Activated CD4-positive, CD25-positive, alpha-beta regulatory T cell treated with anti-CD3 and anti-CD28 coated beads, Interleukin-2, amount 50 U/mL, for 24 hours (primary cell): ENCODE data around the gene ATXN7L3B.
"Not testable (repeated sequence)": the region's sequence is repeated elsewhere in the genome, so short reads cannot be mapped to it uniquely, and the experiment has no call there.

Source experiments
- ATAC-seq, 2 donors: fragments of 150-1000 bp; cut with Tn5 transposase; one replicate each; pipeline ENCODE4 v1.10.0; 2021; ENCODE audit warnings: mild to moderate bottlenecking in 1 of 2, moderate library complexity in 1 of 2

Gene ATXN7L3B, protein sequence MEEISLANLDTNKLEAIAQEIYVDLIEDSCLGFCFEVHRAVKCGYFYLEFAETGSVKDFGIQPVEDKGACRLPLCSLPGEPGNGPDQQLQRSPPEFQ

DNA sequence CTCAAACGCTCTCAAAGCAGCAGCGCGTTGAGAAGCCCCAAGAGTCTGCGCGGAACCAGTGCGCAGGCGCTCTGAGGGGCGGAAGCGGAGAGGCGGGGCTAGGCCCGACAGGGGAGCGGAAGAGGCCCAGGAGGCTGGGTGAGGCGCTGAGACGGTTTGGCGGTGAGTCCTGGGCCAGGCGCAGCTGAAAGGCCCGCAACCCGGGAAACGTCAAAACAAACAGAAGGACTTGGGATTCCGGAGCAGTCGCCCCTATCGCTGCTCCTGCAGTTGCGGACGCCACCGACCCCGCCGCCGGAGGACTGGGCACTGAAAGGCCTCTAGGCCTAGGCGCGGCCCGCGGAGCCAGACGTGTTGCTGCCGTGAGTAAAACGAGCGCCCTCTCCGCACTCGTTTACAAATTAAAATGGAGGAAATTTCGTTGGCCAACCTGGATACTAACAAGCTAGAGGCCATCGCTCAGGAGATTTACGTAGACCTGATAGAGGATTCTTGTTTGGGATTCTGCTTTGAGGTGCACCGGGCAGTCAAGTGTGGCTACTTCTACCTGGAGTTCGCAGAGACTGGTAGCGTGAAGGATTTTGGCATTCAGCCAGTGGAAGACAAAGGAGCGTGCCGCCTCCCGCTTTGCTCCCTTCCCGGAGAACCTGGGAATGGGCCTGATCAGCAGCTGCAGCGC, at the start of gene ATXN7L3B:
TSS of gene ATXN7L3B (plus strand) at position 129 of the 679 bp plus-strand sequence. CDS start at position 407, 278 bp downstream.
- ATAC-seq, result peak; percentile 97 to 98

DNA sequence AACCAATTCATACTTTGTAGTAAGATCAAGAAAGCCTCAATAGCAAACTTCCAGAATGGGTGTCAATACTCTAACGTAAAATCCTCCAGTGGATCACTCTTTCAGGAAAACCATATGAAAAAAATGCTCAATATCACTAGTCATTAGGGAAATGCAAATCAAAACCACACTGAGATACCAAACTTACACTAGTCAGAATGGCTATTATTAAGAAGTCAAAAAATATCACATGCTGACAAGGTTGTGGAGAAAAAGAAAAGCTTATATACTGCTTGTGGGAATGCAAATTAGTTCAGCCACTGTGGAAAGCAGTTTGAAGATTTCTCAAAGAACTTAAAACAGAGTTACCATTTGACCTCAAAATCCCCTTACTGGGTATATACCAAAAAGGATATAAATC, 49.5 kb upstream of the ATXN7L3B start:
- no peak for ATAC-seq

DNA sequence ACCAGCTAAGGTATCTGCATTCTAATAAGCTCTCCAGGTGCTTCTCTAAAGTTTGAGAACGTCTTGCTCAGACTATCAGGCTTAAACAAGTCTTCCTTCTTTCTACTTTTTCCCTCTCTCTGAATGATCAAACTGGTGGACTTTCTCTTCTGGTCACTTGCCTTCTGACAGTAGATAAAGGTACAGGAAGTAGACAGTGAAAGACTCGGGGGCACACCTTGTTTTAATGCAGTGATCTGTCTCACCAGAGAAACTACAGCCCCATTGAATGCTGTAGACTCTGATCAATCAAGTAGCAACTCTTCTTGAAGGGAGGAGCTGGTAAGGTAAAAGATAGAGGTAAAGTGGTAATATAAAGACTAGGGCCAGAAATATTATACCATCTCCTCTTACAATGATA, 48.1 kb upstream of the ATXN7L3B start:
- no peak for ATAC-seq

DNA sequence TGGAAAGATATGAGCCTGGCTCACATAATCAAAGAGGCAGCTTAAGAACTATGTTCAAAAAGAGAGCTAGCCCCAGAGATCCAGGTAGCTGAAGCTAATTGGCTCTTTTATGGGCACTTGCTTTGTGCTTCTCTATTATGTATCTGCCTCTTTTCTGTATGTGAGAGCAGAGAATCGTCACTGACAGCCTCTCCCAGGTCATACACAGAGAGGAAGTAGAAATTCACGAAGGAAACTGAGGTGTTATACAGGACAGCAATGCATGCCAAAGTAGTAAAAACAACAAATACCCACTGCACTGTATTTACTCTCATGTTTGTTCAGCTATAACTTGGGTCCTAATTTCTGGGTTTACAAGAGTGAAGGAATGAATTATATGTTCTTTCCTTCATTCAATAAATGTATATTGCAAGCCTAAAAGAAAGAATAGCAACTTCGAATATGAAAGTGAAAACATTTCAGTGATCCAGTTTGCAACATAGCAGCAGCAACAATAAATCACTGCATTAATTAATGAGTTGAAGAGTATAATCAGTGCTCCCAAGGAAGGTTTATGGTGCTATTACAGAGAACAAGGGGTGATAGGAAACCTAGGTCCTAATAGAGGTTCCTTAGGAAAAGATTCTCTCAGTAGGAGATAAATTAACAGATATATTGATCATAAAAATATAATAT, 47.1 kb upstream of the ATXN7L3B start:
- ATAC-seq, result peak; percentile 28 to 30

DNA sequence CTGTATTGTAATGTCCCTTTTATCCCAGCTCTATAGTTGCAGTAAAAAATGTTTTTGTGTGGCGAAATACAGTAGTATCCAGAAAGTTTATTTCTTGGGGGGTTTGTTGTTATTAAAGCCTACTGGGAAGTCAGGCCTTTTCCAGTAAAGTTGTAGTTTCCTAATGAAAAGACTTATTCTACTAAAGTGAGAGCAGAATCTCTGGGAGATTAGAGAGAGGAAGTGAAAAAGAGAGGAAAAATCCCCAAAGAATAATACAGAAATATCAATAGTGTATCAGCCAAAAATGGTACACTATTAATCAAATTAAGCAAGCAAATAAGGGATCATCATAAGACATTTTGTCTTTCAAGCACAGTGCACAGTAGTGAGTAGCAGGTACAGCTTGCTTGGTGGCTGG, 46.3 kb upstream of the ATXN7L3B start:
- no peak for ATAC-seq

DNA sequence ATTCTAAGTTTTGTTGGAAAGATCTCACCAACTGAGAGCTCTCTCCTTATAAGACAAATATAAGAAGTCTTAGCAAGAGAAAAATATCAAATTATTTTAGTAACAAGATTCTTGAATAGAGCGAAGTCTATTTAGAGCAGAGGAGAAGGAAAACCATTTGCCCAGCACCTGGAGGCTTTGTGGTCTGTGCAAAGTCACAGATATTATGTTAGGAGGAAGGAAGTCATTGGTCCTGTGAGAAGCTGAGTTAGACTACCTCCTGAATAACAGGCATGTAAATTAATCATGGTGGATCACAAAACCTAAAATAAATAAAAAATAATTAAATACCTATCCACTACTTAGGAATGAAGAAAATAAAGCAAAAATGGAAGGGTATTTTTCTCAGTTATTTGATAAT, 38.4 kb upstream of the ATXN7L3B start:
- no peak for ATAC-seq

DNA sequence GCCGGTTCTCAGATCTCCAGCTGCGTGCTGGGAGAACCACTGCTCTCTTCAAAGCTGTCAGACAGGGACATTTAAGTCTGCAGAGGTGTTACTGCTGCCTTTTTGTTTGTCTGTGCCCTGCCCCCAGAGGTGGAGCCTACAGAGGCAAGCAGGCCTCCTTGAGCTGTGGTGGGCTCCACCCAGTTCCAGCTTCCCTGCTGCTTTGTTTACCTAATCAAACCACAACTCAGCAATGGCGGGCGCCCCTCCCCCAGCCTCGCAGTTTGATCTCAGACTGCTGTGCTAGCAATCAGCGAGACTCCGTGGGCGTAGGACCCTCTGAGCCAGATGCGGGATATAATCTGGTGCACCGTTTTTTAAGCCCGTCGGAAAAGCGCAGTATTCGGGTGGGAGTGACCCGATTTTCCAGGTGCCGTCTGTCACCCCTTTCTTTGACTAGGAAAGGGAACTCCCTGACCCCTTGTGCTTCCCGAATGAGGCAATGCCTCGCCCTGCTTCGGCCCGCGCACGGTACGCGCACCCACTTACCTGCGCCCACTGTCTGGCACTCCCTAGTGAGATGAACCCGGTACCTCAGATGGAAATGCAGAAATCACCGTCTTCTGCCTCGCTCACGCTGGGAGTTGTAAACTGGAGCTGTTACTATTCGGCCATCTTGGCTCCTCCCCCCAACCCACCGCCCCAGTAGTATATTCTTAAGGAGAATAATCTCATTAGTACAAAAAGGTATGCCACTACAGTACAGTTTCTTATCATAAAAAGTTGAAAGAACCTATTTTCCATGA, 28.6 kb upstream of the ATXN7L3B start:
- ATAC-seq, result not testable (repeated sequence)

DNA sequence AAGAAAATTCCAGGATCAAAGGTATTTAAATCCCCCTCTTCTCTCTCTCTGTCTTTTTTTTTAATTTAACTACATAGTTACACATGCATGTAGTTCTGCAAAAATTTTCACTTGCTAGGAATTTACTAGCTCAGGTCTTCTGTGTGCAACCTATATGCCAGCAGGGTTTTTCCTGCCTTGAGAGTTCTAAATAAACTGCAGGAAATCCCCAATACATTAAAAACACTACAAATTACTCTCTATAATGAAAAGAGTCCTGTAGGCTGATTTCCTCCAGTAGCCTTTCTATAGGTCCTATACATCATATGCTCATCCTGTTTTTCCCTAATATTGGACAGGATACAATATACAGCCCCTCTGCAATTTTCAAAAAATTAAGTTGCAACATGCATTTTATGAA, 27.7 kb upstream of the ATXN7L3B start:
- no peak for ATAC-seq

DNA sequence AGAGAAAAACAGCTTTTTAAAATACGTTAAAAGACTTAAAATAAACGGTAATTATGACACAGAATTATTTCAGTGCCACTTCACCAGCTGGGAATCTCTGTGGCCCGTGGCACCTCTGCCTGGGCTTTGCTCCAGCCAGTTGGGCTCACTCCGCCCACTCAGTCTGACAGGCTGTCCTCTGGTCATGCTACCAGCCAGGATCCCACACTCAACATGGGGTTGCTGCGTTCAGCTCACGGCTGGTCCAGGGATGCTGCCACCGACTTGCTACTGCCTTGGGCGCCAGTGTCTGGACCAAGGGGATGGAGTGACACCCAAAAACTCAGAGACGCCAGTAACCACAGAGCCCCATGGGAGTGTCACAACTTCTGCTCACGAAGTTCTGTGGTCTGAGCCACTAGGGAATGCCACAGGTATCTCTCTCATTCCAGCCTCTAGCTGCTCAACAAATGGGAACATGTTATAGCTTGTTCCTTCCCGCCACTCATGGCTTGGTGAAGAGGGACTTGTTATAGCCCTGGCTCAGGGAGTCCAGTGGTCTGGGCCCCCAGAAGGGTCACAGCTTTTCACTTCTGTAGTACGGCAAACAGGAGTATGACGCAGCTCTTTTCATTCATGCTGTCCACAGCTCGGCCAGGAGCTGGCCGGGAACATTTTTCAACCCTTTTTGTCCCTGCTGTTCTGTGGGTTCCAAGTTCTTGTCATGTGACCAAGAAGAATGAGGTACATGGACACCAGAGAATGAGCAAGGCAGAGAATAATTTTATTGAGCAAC, 23.4 kb upstream of the ATXN7L3B start:
- ATAC-seq, result no peak

DNA sequence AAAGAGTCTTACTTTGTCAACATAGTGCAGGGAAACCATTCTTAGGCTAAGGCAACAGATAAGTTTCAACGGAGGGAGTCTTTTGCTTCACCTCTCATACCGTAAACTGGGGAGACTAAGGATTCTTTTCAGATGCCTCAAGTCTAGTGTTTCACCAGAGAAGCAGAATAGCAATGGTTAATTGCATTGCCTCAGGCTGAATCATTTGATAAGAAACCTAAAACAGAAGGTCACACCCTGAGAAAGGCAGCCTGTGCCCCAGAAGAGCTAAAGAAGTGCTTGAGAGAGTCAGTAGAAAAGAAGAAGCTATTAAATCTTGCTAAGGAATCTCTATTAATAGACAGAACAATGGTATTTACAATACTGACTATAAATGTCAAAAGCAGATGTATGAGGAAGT, 21.8 kb upstream of the ATXN7L3B start:
- no peak for ATAC-seq

DNA sequence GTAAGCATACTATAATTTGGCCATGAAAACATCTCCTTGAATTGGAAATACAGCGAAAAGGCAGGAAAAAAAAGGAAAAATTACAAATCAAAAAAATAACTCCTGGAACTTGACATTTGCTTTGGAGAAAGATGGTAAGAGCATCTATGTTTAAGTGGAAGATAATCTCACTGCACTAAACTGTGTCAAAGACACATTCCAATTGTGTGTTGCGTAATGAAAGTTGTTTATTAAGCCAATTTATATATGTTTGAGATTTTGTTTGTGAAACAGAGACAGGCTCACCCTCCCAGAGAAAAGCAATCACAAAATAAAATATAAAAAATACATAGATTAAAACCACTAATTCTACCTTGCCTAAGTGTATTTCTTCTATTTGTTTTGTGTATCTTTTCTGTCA, 11.1 kb upstream of the ATXN7L3B start:
- no peak for ATAC-seq

DNA sequence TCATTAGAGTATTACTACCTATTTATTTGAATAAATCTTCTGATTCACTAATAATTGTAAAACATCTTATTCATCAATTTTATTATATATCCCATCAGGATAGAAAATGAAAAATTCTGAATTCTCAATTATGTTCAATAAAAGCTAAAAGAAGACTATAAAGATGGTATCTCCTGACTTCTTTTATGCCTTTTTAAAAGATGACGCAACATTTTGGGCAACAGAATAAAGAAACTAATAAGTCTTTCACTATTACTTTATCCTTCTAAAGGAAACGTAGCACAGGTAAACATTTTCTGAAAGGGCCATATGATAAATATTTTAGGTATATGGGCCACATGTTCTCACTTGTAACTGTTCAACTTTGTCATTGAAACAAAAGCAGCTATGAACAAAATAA, 10.1 kb upstream of the ATXN7L3B start:
- no peak for ATAC-seq

DNA sequence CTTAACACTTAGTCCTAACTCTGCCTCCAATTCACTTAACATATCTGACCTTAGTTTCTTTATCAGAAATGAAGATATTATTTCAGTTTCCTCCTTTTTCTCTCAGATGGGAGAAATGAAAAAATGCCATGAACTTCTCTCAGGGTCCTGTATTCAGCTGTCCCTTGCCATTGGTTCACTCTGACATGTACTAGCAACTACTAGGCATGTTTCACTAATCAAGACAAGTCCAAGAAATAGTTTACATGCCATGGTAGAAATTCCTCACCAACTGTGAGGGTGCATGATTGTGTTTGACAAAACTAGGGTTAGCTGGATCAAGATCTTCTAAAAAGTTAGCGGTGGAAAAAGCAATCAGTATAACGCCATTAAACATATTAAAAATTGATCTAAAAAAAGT, 7.0 kb upstream of the ATXN7L3B start:
- ATAC-seq, result no peak

DNA sequence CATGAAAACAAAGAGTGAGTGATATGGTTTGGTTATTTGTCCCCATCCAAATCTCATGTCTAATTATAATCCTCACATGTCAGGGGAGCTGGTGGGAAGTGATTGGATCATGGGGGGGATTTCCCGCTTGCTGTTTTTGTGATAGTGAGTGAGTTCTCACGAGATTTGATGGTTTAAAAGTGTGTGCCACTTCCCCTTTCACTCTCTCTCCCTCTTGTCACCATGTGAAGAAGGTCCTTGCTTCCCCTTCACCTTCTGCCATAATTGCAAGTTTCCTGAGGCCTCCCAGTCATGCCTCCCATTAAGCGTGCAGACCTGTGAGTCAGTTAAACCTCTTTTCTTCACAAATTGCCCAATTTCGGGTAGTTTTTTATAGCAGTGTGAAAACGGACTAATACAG, 2.1 kb upstream of the ATXN7L3B start:
- no peak for ATAC-seq

DNA sequence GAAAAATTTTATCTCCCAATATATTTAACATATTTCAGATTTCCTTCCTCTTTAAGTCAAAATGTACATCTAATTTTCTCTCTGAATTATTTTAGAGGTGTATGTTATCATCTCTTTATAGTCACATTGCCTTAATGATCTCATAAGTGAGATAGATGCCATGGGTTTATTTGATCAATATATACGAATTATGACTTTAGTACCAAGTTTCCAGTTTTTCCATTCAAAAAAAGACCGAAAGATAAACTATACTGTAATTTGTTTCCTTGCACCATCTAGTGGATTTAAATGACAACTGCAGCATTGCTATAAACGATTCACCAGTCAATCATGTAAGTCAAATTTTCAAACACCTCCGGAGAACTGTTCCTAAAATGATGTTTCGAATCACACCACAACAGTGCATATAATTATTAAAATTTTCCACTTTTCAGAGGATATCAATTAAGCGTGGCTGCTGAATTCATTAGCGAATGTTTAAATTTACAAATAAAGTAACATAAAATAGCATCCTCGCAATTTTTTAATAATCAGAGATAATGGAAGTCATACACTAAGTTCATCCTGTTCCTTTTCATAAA, 419 bp upstream of the ATXN7L3B start:
- ATAC-seq, result peak; percentile 46 to 47

DNA sequence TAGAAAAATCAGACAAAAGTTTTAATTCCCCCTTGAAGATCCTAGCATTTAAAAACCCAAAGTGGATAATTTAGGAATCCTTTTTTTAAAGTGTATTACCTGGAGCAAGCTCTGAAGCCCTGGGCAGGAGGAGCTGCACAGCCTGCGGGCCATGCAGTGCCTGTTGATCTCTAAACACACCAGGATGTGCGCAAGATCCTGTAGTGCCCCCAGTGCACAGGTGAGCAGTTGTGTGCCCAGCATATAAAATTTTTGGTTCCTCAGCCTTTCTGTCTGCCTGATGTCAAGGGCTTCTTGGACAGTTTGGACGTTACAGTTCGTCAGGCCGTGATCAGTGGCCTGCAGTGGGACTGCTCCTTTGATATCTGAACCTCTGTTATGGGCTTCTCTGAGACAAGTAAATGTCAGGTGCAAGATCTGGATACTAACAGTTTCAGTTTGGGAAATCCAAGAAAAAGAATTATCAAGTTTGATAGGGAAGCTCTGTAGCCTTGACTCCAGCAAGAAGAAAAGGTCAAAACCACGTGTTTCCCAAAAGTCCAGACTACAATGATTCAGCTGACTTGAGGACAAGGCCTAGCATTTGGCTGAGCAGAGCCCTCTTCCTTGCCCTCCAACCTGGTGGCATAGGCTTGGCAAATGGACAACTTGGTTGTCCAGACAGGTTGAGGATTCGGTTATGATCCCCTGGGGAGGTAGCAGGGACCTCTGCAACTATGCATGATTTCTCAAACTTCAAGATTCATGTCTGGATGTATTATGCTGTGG, 1.0 kb downstream of the ATXN7L3B start:
- ATAC-seq, result no peak

DNA sequence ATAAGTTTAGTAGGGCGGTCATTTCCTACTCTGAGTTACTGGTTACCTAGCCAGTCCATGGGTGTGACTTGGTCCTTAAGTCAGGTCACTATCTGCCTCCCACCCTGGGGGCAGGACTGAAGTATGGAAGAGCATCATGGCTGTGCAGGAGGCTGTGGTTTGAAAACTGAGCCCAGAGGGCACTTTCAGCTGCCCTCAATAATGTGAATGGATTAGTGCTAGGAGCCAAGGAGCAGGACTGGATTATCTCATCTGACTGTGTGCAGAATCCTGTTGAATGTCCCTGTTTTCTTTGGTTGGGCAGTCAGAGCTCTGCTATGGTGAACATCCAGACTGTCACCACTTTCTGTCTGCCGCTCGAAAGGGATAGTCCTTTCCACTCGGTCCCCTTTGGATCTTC, 1.6 kb downstream of the ATXN7L3B start:
- ATAC-seq, result no peak

DNA sequence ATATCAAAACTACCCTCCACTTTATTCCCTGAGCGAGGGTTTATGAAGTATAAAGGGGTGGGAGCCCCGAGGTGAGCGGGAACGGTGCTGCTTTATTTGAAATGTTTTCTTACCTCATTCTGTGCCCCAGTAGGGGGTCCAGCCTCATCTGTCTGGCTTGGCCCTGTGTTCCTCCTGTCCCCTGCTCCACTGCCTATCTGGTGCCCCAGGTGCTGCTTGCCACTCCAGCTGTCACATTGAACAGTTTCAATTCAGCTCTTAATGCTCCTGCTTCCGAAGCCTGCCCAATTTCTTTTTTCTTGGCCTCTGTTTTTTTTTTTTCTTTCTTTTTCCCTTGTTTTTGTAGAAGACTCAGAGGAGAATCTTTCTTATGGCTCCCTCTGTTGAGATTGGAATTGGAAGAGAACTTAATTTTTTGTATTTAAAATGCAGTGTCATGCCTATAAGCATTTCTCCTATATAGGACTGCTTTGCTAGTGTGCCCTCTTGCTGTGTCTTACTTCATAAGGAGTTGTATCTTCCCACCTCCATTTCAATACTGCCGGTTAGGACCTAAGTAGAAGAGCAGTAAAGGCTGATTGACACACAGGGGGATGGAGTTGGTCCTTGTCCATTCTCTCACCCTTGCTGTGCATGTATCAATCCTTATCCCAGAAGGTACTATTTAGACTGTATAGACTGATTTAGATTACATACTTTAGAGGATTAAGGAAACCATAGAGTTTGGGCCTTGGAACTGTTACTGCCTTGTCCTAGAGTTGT, 2.3 kb downstream of the ATXN7L3B start:
- no peak for ATAC-seq

DNA sequence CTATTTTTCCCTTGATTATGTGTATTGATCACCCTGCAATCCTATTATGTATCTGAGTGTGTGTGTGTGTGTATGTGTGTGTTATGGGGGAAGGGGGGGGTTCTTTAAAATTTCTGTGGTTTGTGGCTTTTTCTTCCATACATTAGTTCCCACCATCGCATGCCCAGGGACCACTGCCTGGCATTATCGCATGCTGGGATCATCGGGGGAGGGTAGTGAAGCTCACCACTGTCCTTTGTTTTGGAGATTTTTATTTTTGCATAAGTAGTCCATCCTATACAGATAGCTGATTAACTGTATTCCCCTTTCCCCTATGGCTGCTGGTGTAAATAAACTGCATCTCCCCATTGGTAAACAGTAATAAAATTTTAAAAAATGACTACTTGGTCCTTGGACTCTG, 3.4 kb downstream of the ATXN7L3B start:
- ATAC-seq, result no peak

DNA sequence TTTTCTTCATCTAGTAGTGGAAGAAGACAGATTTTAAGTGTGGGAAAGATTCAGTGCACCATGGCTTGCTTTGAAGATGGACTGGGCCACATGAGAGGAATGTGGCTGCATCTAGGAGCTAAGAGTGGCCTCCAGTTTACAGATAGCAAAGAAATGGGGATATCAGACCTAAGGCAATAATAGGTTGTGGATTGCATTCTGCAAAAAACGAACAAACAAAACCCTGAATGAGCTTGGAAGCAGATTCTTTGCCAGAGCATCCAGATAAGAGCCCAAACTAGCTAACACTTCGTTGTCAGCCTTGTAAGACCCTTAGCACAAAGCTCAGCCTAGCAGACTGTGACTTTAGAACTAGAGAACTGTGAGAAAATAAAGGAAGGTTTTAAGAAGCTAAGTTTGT, 9.6 kb downstream of the ATXN7L3B start:
- ATAC-seq, result no peak

DNA sequence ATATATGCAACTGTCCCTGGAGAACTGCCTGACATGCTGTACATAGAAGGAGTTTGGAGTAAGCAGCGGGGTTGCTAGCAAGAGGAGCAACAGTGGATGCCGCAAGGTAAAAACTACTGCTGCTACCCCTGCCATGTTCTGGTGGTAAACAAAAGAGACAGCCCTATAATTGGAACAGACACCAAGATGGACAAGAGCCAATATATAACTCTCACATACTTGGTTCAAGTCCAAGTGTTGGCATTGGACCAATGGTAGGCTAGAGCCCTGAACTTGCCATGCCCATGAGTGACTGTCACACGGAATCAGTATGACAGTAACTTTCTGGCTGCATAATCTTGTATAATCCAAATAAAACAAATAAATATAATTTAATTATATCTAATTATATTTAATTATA, 13.7 kb downstream of the ATXN7L3B start:
- no peak for ATAC-seq
